HFFc6 (cell line): ENCODE data around the gene GABPB2. TPM values are rescaled to one million over a fixed set of nuclear protein-coding genes. Genes with fewer than 3 reads are reported as not detected.
A peak's percentile ranks its signal among the peaks of the same experiment; 100 is the strongest.

ENCODE experiments used
- DNase-seq: peaks from one replicate; pipeline ENCODE4 v3.0.0-alpha.2; 2018
- H3K27ac Mint-ChIP-seq: 2 replicates; pipeline ENCODE4 v1.8.0; 2020; ENCODE audit warnings: mild to moderate bottlenecking, mixed read lengths
- H3K27me3 Mint-ChIP-seq: 2 replicates; pipeline ENCODE4 v1.8.0; 2021; ENCODE audit warnings: mild to moderate bottlenecking, moderate library complexity, mixed read lengths; ENCODE audit not compliant: insufficient read depth
- H3K36me3 Mint-ChIP-seq: 2 replicates; pipeline ENCODE4 v1.8.0; 2021; ENCODE audit warnings: low read depth, mixed read lengths
- H3K4me1 Mint-ChIP-seq: 2 replicates; pipeline ENCODE4 v1.8.0; 2020; ENCODE audit warnings: low read depth, mixed read lengths
- H3K4me3 Mint-ChIP-seq: 2 replicates; pipeline ENCODE4 v1.8.0; 2020; ENCODE audit warnings: mild to moderate bottlenecking, moderate library complexity, mixed read lengths
- H3K9me3 Mint-ChIP-seq: 2 replicates; pipeline ENCODE4 v1.8.0; 2020; ENCODE audit warnings: mild to moderate bottlenecking, mixed read lengths
- total RNA-seq, 6 experiments: library from RNA; stranded (reverse); fragmentation: NEBNext Ultra II Directional; extraction: Animal tissue kit (Norgen Biotek cat#: 25700); gene quantifications; 2 replicates in 1 of 6; 3 replicates in 5 of 6; pipeline ENCODE4 v1.2.3, GENCODE V29; 2021
- TF ChIP-seq, protein P1 (sequence below): fragments of 200-600 bp; sonication (generic); IDR thresholded peaks from 2 replicates; pipeline ENCODE4 v1.5.0; 2021; ENCODE audit warnings: antibody characterized with exemption, mild to moderate bottlenecking

The GABPB2 gene
- total RNA-seq, 6 experiments from 2014 or later: 10.6 to 12.2 (median 11.5) TPM

DNA sequence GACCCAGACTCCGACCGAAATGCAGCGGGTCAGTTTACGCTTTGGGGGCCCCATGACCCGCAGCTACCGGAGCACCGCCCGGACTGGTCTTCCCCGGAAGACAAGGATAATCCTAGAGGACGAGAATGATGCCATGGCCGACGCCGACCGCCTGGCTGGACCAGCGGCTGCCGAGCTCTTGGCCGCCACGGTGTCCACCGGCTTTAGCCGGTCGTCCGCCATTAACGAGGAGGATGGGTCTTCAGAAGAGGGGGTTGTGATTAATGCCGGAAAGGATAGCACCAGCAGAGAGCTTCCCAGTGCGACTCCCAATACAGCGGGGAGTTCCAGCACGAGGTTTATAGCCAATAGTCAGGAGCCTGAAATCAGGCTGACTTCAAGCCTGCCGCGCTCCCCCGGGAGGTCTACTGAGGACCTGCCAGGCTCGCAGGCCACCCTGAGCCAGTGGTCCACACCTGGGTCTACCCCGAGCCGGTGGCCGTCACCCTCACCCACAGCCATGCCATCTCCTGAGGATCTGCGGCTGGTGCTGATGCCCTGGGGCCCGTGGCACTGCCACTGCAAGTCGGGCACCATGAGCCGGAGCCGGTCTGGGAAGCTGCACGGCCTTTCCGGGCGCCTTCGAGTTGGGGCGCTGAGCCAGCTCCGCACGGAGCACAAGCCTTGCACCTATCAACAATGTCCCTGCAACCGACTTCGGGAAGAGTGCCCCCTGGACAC, 22.5 kb upstream of the GABPB2 start:
- Mint-ChIP-seq H3K4me3 (peak overlapping the region; percentile 95), H3K27ac (peak overlapping the region; percentile 96), H3K4me1 (peaks cover 31% of the 10 kb centered on the region), H3K9me3 (no peaks in the 10 kb centered on the region), H3K27me3 (peaks cover 4% of the 10 kb centered on the region), H3K36me3 (peaks cover 6% of the 10 kb centered on the region)
- peak; percentile 76 for DNase-seq
- TF ChIP-seq, protein P1, sequence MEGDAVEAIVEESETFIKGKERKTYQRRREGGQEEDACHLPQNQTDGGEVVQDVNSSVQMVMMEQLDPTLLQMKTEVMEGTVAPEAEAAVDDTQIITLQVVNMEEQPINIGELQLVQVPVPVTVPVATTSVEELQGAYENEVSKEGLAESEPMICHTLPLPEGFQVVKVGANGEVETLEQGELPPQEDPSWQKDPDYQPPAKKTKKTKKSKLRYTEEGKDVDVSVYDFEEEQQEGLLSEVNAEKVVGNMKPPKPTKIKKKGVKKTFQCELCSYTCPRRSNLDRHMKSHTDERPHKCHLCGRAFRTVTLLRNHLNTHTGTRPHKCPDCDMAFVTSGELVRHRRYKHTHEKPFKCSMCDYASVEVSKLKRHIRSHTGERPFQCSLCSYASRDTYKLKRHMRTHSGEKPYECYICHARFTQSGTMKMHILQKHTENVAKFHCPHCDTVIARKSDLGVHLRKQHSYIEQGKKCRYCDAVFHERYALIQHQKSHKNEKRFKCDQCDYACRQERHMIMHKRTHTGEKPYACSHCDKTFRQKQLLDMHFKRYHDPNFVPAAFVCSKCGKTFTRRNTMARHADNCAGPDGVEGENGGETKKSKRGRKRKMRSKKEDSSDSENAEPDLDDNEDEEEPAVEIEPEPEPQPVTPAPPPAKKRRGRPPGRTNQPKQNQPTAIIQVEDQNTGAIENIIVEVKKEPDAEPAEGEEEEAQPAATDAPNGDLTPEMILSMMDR: peak; percentile 77

DNA sequence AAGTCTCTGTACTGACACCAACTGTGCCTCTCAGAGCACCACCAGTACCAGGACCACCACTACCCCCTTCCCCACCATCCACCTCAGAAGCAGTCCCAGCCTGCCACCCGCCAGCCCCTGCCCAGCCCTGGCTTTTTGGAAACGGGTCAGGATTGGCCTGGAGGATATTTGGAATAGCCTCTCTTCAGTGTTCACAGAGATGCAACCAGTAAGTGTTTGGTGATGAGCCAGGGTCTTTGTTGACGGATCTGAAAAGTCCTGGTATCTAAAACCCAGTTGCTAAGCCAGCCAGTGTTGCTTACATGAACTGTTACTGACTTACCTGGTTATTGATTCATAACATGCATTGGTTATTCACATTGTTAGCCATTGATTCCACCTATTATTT, 21.9 kb upstream of the GABPB2 start:
- Mint-ChIP-seq H3K27me3 (peaks cover 4% of the 10 kb centered on the region), H3K4me3 (peak overlapping the region; percentile 95), H3K36me3 (peaks cover 6% of the 10 kb centered on the region), H3K4me1 (peaks cover 31% of the 10 kb centered on the region), H3K27ac (peak overlapping the region; percentile 96), H3K9me3 (no peaks in the 10 kb centered on the region)
- TF ChIP-seq, protein P1: peak; percentile 39
- DNase-seq: no peak

DNA sequence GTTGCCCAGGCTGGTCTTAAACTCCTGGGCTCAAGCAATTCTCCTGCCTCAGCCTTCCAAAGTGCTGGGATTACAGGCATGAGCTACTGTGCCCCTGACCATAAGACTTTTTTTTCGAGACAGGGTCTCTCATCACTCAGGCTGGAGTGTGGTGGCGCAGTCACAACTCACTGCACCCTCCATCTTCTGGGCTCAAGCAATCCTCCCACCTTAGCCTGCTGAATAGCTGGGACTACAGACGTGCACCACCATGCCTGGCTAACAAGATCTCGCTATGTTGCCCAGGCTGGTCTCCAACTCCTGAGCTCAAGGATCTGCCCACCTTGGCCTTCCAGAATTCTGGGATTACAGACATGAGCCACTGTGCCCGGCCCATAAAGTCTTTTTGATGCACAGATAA, 21.1 kb upstream of the GABPB2 start:
- Mint-ChIP-seq H3K9me3 (no peaks in the 10 kb centered on the region), H3K36me3 (peaks cover 11% of the 10 kb centered on the region), H3K4me1 (peaks cover 31% of the 10 kb centered on the region), H3K27me3 (peaks cover 4% of the 10 kb centered on the region), H3K4me3 (peak overlapping the region; percentile 95), H3K27ac (peak overlapping the region; percentile 96; the same call in 1 of the 2 replicates)
- DNase-seq: no peak
- TF ChIP-seq, protein P1: no peak

DNA sequence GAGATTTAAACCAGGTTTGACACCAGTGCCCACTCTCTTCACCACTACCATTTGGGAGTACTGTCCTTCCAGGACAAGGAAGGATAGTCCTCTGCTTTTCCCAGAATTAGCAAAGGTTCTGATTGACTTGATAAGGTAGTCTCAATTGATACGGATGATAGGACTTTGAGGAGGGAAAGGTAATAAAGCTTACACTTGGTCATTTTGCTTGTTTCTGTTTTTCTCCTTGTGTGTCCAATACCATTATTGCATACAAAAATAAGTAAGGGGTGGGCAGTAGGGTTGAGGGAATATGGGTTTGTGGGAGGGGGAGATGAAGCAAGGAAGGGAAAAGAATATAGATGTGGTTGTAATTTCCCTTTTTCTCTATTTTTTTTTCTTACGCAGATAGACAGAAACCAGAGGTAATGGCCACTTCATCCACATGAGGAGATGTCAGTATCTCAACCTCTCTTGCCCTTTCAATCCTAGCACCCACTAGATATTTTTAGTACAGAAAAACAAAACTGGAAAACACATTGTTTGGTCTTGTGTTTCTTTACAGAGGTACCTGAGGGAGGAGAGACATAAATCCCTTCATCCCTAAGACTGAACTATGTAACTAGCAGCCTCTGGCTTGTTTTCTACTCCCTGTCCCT, 20.4 kb upstream of the GABPB2 start:
- Mint-ChIP-seq H3K27me3 (peaks cover 4% of the 10 kb centered on the region), H3K4me1 (peaks cover 36% of the 10 kb centered on the region), H3K36me3 (peaks cover 18% of the 10 kb centered on the region), H3K4me3 (no peak overlapping the region), H3K9me3 (no peaks in the 10 kb centered on the region), H3K27ac (peak overlapping the region; percentile 96)
- DNase-seq: no peak
- TF ChIP-seq, protein P1: no peak

DNA sequence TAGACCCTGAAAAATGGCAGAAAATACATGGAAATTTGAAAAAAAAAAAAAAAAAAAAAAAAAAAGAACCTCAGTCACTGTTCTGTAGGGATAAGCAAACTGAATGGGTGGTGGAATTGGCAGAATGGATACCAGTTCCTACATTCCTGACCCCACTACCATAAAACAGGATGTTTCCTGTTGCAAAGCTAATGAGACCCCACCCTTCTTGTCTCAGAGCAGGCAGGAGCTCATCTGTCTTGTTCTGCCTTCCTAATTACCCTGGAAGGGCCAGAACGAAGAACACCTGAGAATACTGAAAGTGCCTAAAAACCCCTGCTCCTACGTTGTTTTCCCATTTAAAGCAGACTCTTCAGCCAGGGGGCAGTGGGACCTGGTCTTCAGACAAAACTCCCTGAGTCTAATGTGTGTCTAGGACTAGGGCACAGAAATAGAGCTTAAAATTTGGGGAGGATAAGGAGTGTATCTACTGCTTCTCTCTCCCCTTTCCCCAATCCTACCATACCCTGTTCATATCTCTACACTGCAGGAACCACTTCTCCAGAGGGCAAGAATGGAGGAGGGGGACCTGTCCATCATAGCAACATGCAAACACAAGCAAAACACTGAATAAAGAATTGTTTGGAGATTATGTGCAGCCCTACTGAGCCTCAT, 19.1 kb upstream of the GABPB2 start:
- Mint-ChIP-seq H3K4me3 (no peak overlapping the region), H3K27ac (peak overlapping the region; percentile 96)
- TF ChIP-seq, protein P1: no peak

More for the DNA sequence above, 19.1 kb upstream of the GABPB2 start:
- H3K9me3 Mint-ChIP-seq: no peaks in the 10 kb centered on the region
- DNase-seq: no peak
- H3K36me3 Mint-ChIP-seq: peaks cover 29% of the 10 kb centered on the region
- H3K4me1 Mint-ChIP-seq: peaks cover 48% of the 10 kb centered on the region
- peaks cover 6% of the 10 kb centered on the region for H3K27me3 Mint-ChIP-seq
